Measurements from ENCODE around the gene USH1C. TPM values are rescaled to one million over a fixed set of nuclear protein-coding genes. Genes with fewer than 3 reads are reported as not detected.

USH1C gene
- total RNA-seq, 4 donors from 2014 or later: 110 to 1,022 (median 157) TPM

GRCh38 chr11:17458268-17458667 is 85.9 kb downstream of the USH1C start:
- Histone ChIP-seq H3K9me3 (no peaks in the 10 kb centered on the region), H3K4me3 (no peak overlapping the region), H3K36me3 (no peaks in the 10 kb centered on the region), H3K27me3 (peaks cover 6% of the 10 kb centered on the region), H3K27ac (no peak overlapping the region), H3K4me1 (no peaks in the 10 kb centered on the region)
- no peak for DNase-seq
- intact Hi-C loops (cut with DNase I; ENCODE audit: low total_unique reads) (no loop called here), in situ Hi-C loops (cut with MboI; ENCODE audit: low pct_ligation_motif_present in 1 of 4, low pct_unique_long_range_greater_than_20kb in 1 of 4, low sequenced_read_pairs in 3 of 4) (no loop called here)
- 40 to 54% methylated on average over 5 to 8 of the region's 8 CpGs for WGBS, 2 donors (ENCODE audit: low coverage in 1 of 2)
- TF ChIP-seq CTCF (IDR thresholded peaks at IDR 0.05): no peak
- no peak for TF ChIP-seq POLR2A (IDR thresholded peaks at IDR 0.05)
- TF ChIP-seq EP300 (IDR thresholded peaks at IDR 0.05; ENCODE audit: low read depth): no peak
- TF ChIP-seq POLR2AphosphoS5 (IDR thresholded peaks at IDR 0.05): no peak

GRCh38 chr11:17457396-17458173 is 86.6 kb downstream of the USH1C start:
- Histone ChIP-seq H3K4me1 (no peaks in the 10 kb centered on the region), H3K9me3 (no peaks in the 10 kb centered on the region), H3K36me3 (no peaks in the 10 kb centered on the region), H3K27me3 (peaks cover 4% of the 10 kb centered on the region), H3K27ac (no peak overlapping the region), H3K4me3 (no peak overlapping the region)
- intact Hi-C loops (cut with DNase I; ENCODE audit: low total_unique reads): no loop called here
- DNase-seq: no peak
- no peak for TF ChIP-seq EP300 (IDR thresholded peaks at IDR 0.05; ENCODE audit: low read depth)
- TF ChIP-seq POLR2AphosphoS5 (IDR thresholded peaks at IDR 0.05): no peak
- TF ChIP-seq POLR2A (IDR thresholded peaks at IDR 0.05): no peak
- TF ChIP-seq CTCF (IDR thresholded peaks at IDR 0.05): no peak
- 60 to 87% methylated on average over 3 to 8 of the region's 8 CpGs for WGBS, 2 donors (ENCODE audit: low coverage in 1 of 2)
- in situ Hi-C loops (cut with MboI; ENCODE audit: low pct_ligation_motif_present in 1 of 4, low pct_unique_long_range_greater_than_20kb in 1 of 4, low sequenced_read_pairs in 3 of 4): no loop called here

DNA sequence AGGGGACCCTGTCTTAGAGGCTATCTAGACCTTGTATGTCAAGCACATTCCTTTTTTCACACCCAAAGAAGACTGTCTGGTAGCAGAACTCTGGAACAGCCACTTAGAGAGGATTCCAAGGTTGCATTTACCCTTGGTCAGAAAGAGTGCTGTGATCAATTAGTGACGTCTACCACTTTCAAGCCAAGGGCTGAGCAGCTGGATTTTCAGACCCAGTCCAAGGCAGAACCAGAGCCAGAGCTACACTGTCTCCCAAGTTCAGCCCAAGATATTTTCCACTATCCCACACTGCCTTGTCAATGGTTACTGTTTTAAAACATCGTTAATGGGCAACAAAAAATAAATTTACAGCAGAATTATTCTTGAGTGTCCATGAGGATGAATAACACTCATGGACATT is 91.5 kb downstream of the USH1C start:
- DNase-seq: no peak
- no peaks in the 10 kb centered on the region for H3K36me3 ChIP-seq
- TF ChIP-seq CTCF (IDR thresholded peaks at IDR 0.05): no peak
- no peak for TF ChIP-seq POLR2AphosphoS5 (IDR thresholded peaks at IDR 0.05)
- no peak for TF ChIP-seq POLR2A (IDR thresholded peaks at IDR 0.05)
- TF ChIP-seq EP300 (IDR thresholded peaks at IDR 0.05; ENCODE audit: low read depth): no peak
- H3K27ac ChIP-seq: no peak overlapping the region
- no peak overlapping the region for H3K4me3 ChIP-seq
- in situ Hi-C loops (cut with MboI; ENCODE audit: low pct_ligation_motif_present in 1 of 4, low pct_unique_long_range_greater_than_20kb in 1 of 4, low sequenced_read_pairs in 3 of 4): no loop called here
- intact Hi-C loops (cut with DNase I; ENCODE audit: low total_unique reads): no loop called here
- 78 to 89% methylated on average over 1 to 2 of the region's 2 CpGs for WGBS, 2 donors (ENCODE audit: low coverage in 1 of 2)
- H3K4me1 ChIP-seq: no peaks in the 10 kb centered on the region
- peaks cover 5% of the 10 kb centered on the region for H3K27me3 ChIP-seq
- H3K9me3 ChIP-seq: no peaks in the 10 kb centered on the region

DNA sequence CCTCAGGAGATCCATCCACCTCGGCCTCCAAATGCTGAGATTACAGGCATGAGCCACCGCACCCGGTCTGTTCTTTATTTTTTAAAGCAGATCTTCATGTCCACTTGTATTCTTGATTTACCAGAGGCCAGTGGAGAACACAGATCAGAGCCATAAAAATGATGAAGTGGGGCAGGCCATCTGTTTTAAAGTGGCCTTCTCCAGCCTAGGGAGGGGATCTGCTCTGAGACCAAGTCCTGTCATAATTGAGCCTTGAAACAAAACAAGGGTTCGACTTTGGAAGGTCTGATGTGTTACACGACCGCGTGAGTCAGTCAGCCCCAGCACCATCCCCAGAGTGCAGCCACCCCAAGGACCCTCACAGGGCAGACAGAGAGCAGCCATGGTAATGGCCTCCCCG is 95.1 kb downstream of the USH1C start:
- TF ChIP-seq POLR2AphosphoS5 (IDR thresholded peaks at IDR 0.05) (no peak), POLR2A (IDR thresholded peaks at IDR 0.05) (no peak), EP300 (IDR thresholded peaks at IDR 0.05; ENCODE audit: low read depth) (no peak), CTCF (IDR thresholded peaks at IDR 0.05) (no peak)
- peaks cover 15% of the 10 kb centered on the region for H3K27me3 ChIP-seq
- H3K4me1 ChIP-seq: no peaks in the 10 kb centered on the region
- H3K4me3 ChIP-seq: no peak overlapping the region
- 51 to 65% methylated on average over 3 to 8 of the region's 8 CpGs for whole genome bisulfite sequencing, 2 donors (ENCODE audit: low coverage in 1 of 2)
- no peak for DNase-seq
- no peak overlapping the region for H3K27ac ChIP-seq
- intact Hi-C loops (cut with DNase I; ENCODE audit: low total_unique reads): no loop called here
- no peaks in the 10 kb centered on the region for H3K9me3 ChIP-seq
- in situ Hi-C loops (cut with MboI; ENCODE audit: low pct_ligation_motif_present in 1 of 4, low pct_unique_long_range_greater_than_20kb in 1 of 4, low sequenced_read_pairs in 3 of 4): no loop called here
- no peaks in the 10 kb centered on the region for H3K36me3 ChIP-seq
